ENCODE results near the gene PWP2.
"Not testable (repeated sequence)": the region's sequence is repeated elsewhere in the genome, so short reads cannot be mapped to it uniquely, and the experiment has no call there.

PWP2 gene

DNA sequence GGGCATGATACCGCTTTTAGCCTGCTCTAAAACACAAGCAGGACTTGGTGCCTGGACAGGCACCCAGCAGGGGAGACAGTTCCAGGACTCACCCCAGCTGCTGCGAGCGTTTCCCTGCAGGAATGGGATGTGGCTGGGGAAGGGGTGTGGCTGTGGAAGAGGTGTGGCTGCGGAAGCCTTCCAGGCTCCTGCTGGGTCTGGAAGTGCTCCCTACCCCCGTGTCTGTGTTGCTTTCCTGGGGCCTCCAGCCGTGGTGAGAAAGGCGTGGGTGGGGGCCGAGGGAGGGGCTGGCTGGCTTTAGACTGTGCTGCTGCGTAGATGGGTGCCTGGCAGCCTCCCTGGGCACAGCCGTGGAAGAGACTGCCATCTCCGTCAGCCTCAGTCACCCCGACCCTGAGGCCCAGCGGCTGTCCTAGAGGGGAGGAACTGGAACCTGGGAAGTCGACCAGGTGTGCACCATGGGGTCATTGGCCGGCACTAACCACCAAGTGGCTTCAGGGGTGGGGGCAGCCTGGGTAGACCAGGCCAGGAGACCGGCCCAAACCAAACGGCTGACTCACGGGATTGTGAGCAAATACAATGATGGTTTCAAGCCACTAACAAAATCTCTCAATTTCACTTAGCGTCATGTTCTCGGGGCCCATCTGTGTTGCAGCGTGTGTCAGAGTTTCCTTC lies 46.2 kb downstream of the PWP2 start:
- not testable (repeated sequence) for H2BK120ac ChIP-seq (ENCODE audit: low read depth, low read length); H3K4me1 ChIP-seq (ENCODE audit: control insufficient read depth, low read depth, low read length); H2BK15ac ChIP-seq (replicated peaks; ENCODE audit: low read depth); H2AK5ac ChIP-seq (ENCODE audit: low read length); H3K56ac ChIP-seq (ENCODE audit: low read length); H3K36me3 ChIP-seq (ENCODE audit: control insufficient read depth, insufficient read depth, low read length); H4K8ac ChIP-seq (ENCODE audit: low read depth, low read length); H3K79me2 ChIP-seq (ENCODE audit: control insufficient read depth, insufficient read depth, low read length); H3K27ac ChIP-seq (ENCODE audit: low read depth, low read length); H3K4me2 ChIP-seq (ENCODE audit: low read length); H4K5ac ChIP-seq (ENCODE audit: low read length); H3K18ac ChIP-seq (ENCODE audit: low read length); H3K79me1 ChIP-seq (ENCODE audit: low read length); H2BK5ac ChIP-seq (ENCODE audit: low read length); H3K4me3 ChIP-seq (ENCODE audit: low read length); H3K4ac ChIP-seq (ENCODE audit: low read depth, low read length); H3K9ac ChIP-seq (ENCODE audit: low read length); H3K23ac ChIP-seq (ENCODE audit: low read length); DNase-seq; H3K27me3 ChIP-seq (ENCODE audit: insufficient read depth, low read length, poor library complexity)
- no CpG with 5 or more reads among the region's 21 CpGs for WGBS (ENCODE audit: extremely low coverage, insufficient coverage, low lambda C conversion rate)

DNA sequence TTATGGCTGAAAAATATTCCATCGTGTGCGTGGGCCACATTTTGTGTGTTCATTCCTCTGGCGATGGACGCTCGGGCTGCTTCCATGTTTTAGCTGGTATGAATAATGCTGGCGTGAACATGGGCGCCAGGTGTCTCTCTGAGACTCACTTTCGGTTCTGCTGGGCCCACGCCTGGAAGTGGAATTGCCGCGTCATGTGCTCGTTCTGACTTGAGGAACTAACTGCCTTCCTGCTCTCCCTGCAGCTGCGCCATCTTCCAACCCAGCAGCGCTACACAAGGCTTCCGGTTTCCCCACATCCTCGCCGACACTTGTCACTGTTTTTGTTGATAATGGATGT lies 46.7 kb downstream of the PWP2 start:
- H4K8ac ChIP-seq (ENCODE audit: low read depth, low read length); H3K79me2 ChIP-seq (ENCODE audit: control insufficient read depth, insufficient read depth, low read length); H3K56ac ChIP-seq (ENCODE audit: low read length); H3K4me1 ChIP-seq (ENCODE audit: control insufficient read depth, low read depth, low read length); H3K4ac ChIP-seq (ENCODE audit: low read depth, low read length); H3K23ac ChIP-seq (ENCODE audit: low read length); H3K4me2 ChIP-seq (ENCODE audit: low read length); H3K79me1 ChIP-seq (ENCODE audit: low read length); H3K9ac ChIP-seq (ENCODE audit: low read length); H2BK120ac ChIP-seq (ENCODE audit: low read depth, low read length); H4K5ac ChIP-seq (ENCODE audit: low read length); H3K27ac ChIP-seq (ENCODE audit: low read depth, low read length); H2BK5ac ChIP-seq (ENCODE audit: low read length); H3K18ac ChIP-seq (ENCODE audit: low read length); H3K4me3 ChIP-seq (ENCODE audit: low read length); H2AK5ac ChIP-seq (ENCODE audit: low read length); DNase-seq; H3K36me3 ChIP-seq (ENCODE audit: control insufficient read depth, insufficient read depth, low read length); H3K27me3 ChIP-seq (ENCODE audit: insufficient read depth, low read length, poor library complexity); H2BK15ac ChIP-seq (replicated peaks; ENCODE audit: low read depth): not testable (repeated sequence)
- WGBS (ENCODE audit: extremely low coverage, insufficient coverage, low lambda C conversion rate): no CpG with 5 or more reads among the region's 17 CpGs

DNA sequence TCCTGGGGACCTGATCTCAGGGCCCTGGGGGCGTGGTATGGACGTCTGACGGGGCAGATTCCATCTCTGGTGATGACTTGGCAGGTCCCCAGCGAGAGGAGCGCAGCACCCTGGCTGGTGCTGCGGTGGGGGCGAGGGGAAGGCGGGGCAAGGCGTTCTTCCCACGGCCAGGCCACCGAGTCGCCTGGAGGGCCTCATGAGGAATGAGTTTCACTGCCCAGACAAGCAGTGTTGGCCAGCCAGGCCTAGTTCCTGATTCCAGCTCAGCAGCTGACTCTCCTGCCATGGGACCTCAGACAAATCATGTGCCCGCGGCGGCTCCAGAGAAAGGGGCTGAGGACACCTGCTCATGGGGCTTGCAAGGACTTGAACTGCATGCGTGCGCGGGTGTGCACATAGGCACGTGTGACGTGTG lies 47.6 kb downstream of the PWP2 start:
- not testable (repeated sequence) for H3K27me3 ChIP-seq (ENCODE audit: insufficient read depth, low read length, poor library complexity); H2AK5ac ChIP-seq (ENCODE audit: low read length); H3K4ac ChIP-seq (ENCODE audit: low read depth, low read length); H3K18ac ChIP-seq (ENCODE audit: low read length); H3K27ac ChIP-seq (ENCODE audit: low read depth, low read length); H2BK5ac ChIP-seq (ENCODE audit: low read length); H3K4me3 ChIP-seq (ENCODE audit: low read length); H2BK15ac ChIP-seq (replicated peaks; ENCODE audit: low read depth); H4K8ac ChIP-seq (ENCODE audit: low read depth, low read length); H3K79me2 ChIP-seq (ENCODE audit: control insufficient read depth, insufficient read depth, low read length); H2BK120ac ChIP-seq (ENCODE audit: low read depth, low read length); H3K4me2 ChIP-seq (ENCODE audit: low read length); H3K79me1 ChIP-seq (ENCODE audit: low read length); H3K9ac ChIP-seq (ENCODE audit: low read length); H3K36me3 ChIP-seq (ENCODE audit: control insufficient read depth, insufficient read depth, low read length); H3K23ac ChIP-seq (ENCODE audit: low read length); H4K5ac ChIP-seq (ENCODE audit: low read length); DNase-seq; H3K56ac ChIP-seq (ENCODE audit: low read length); H3K4me1 ChIP-seq (ENCODE audit: control insufficient read depth, low read depth, low read length)
- no CpG with 5 or more reads among the region's 20 CpGs for WGBS (ENCODE audit: extremely low coverage, insufficient coverage, low lambda C conversion rate)

DNA sequence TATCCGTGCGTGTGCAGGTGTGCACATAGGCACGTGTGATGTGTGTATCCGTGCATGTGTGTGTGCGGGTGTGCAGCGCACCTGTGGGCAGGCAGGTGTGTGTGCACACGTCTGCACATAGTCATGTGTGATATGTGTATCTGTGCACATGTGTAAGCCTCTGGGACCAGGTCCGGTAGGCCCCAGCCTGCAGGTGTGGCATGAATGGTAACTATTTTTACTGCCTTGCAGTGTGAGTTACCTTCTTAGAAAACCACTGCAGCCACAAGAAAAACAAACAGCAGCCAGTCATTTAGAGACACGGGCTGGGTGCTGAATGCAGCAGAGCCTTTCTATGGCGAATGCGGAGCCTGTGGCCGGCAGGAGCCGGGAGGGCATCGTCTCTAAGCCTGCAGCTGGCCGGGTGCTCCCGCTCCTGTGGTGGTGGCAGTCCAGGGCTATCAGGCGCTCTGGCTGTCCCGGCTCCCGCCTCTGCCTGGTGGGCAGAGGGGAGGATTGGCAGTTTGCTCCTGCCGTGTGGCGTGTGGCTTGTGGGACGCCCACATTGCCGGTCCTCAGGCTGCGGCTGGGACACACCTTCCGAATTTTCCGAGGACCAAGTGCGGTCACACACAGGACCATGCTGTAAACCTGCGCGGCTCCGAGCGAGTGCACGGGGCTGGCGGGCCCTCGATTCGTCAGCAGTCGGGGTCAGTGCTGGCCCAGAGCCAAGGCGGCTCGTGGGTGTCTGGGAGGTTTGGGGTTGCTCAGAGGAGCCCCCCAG lies 48.2 kb downstream of the PWP2 start:
- not testable (repeated sequence) for H4K8ac ChIP-seq (ENCODE audit: low read depth, low read length); DNase-seq; H3K23ac ChIP-seq (ENCODE audit: low read length); H2BK120ac ChIP-seq (ENCODE audit: low read depth, low read length); H3K56ac ChIP-seq (ENCODE audit: low read length); H3K4me2 ChIP-seq (ENCODE audit: low read length); H3K36me3 ChIP-seq (ENCODE audit: control insufficient read depth, insufficient read depth, low read length); H2AK5ac ChIP-seq (ENCODE audit: low read length); H3K4ac ChIP-seq (ENCODE audit: low read depth, low read length); H3K79me2 ChIP-seq (ENCODE audit: control insufficient read depth, insufficient read depth, low read length); H3K4me1 ChIP-seq (ENCODE audit: control insufficient read depth, low read depth, low read length); H4K5ac ChIP-seq (ENCODE audit: low read length); H3K27ac ChIP-seq (ENCODE audit: low read depth, low read length); H3K27me3 ChIP-seq (ENCODE audit: insufficient read depth, low read length, poor library complexity); H3K79me1 ChIP-seq (ENCODE audit: low read length); H2BK5ac ChIP-seq (ENCODE audit: low read length); H3K9ac ChIP-seq (ENCODE audit: low read length); H3K4me3 ChIP-seq (ENCODE audit: low read length); H3K18ac ChIP-seq (ENCODE audit: low read length); H2BK15ac ChIP-seq (replicated peaks; ENCODE audit: low read depth)
- no CpG with 5 or more reads among the region's 38 CpGs for WGBS (ENCODE audit: extremely low coverage, insufficient coverage, low lambda C conversion rate)

DNA sequence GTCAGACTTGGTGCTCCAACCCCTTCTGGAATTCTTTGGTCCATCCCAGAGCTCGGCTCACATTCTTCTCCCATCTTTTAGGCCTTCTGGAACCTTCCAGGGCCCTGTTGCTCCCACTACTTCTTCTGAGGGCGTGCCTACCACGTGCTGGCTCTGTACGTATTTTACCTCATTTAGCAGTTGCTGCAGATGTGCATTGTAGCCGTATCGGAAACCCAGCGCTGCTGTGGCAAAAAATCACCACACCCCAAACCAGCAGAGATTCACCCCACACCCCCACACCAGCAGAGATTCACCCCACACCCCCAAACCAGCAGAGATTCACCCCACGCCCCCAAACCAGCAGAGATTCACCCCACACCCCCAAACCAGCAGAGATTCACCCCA lies 48.8 kb downstream of the PWP2 start:
- H3K4ac ChIP-seq (ENCODE audit: low read depth, low read length); H3K79me1 ChIP-seq (ENCODE audit: low read length); H3K27me3 ChIP-seq (ENCODE audit: insufficient read depth, low read length, poor library complexity); H2BK15ac ChIP-seq (replicated peaks; ENCODE audit: low read depth); H3K23ac ChIP-seq (ENCODE audit: low read length); H4K5ac ChIP-seq (ENCODE audit: low read length); DNase-seq; H3K56ac ChIP-seq (ENCODE audit: low read length); H2AK5ac ChIP-seq (ENCODE audit: low read length); H4K8ac ChIP-seq (ENCODE audit: low read depth, low read length); H2BK5ac ChIP-seq (ENCODE audit: low read length); H2BK120ac ChIP-seq (ENCODE audit: low read depth, low read length); H3K4me3 ChIP-seq (ENCODE audit: low read length); H3K36me3 ChIP-seq (ENCODE audit: control insufficient read depth, insufficient read depth, low read length); H3K79me2 ChIP-seq (ENCODE audit: control insufficient read depth, insufficient read depth, low read length); H3K4me2 ChIP-seq (ENCODE audit: low read length); H3K4me1 ChIP-seq (ENCODE audit: control insufficient read depth, low read depth, low read length); H3K27ac ChIP-seq (ENCODE audit: low read depth, low read length); H3K9ac ChIP-seq (ENCODE audit: low read length); H3K18ac ChIP-seq (ENCODE audit: low read length): not testable (repeated sequence)
- no CpG with 5 or more reads among the region's 8 CpGs for WGBS (ENCODE audit: extremely low coverage, insufficient coverage, low lambda C conversion rate)
